Endothelial cell of umbilical vein (primary cell): ENCODE results near the gene MRPL42. TPM values are rescaled to one million over a fixed set of nuclear protein-coding genes. Genes with fewer than 3 reads are reported as not detected.

ENCODE experiments used
- BruUV-seq: library from RNA; stranded (reverse); fragments of 400-500 nt; replicated peaks from 2 replicates; lab custom pipeline; 2021; lab: Mats Ljungman, UMichigan
- CTCF ChIA-PET: fragments of 300-600, 350-600 bp; sonication (Branson Sonifier 250); formaldehyde crosslinking; loops from one replicate; lab custom pipeline; 2021; ENCODE audit warnings: antibody characterized with exemption, inconsistent platforms; lab: Charles Lee
- POLR2A ChIA-PET: fragments of 300-600, 350-600 bp; sonication (Branson Sonifier 250); formaldehyde crosslinking; loops from one replicate; lab custom pipeline; 2021; ENCODE audit warnings: antibody characterized with exemption, inconsistent platforms; lab: Charles Lee
- DNase-seq: peaks from one replicate; pipeline ENCODE4 v3.0.0-alpha.2; 2011; ENCODE audit warnings: low read depth, low spot score
- FAIRE-seq: peaks from 2 replicates; lab custom pipeline; 2011; peaks lifted over from hg19 to GRCh38; lab: Jason Lieb, UNC
- H2AFZ ChIP-seq: 2 replicates; pipeline ENCODE4 v1.6.0; 2012; ENCODE audit warnings: low read depth, low read length, control low read depth, inconsistent platforms
- H3K27ac ChIP-seq: 2 replicates; pipeline ENCODE4 v1.5.1; 2011; ENCODE audit warnings: low read depth, mild to moderate bottlenecking, control low read depth, low read length, moderate library complexity; ENCODE audit not compliant: insufficient read depth
- H3K27me3 ChIP-seq, 2 experiments: 2 replicates each; pipeline versions ENCODE4 v1.6.0 to v1.6.1; 2011; ENCODE audit warnings: low read length in 2 of 2, mixed read lengths in 1 of 2; ENCODE audit not compliant: control insufficient read depth in 2 of 2, insufficient read depth in 2 of 2
- H3K36me3 ChIP-seq, 2 experiments: 2 replicates in 1 of 2; 3 replicates in 1 of 2; pipeline ENCODE4 v1.5.1; 2011; ENCODE audit warnings: low read length in 2 of 2, mild to moderate bottlenecking in 1 of 2, moderate library complexity in 1 of 2; ENCODE audit not compliant: control insufficient read depth in 2 of 2, insufficient read depth in 2 of 2; ENCODE audit errors: extremely low read depth in 1 of 2
- H3K4me1 ChIP-seq: 3 replicates; pipeline ENCODE4 v1.5.1; 2011; ENCODE audit warnings: mild to moderate bottlenecking, low read length; ENCODE audit not compliant: control insufficient read depth, insufficient read depth; ENCODE audit errors: extremely low read depth
- H3K4me2 ChIP-seq: 2 replicates; pipeline ENCODE4 v1.6.1; 2011; ENCODE audit warnings: low read length, control low read depth, mixed read lengths; ENCODE audit not compliant: insufficient read depth
- H3K4me3 ChIP-seq, 3 experiments: fragments of 200-600 bp in 1 of 3; sonication (generic), shearing (Covaris generic) in 1 of 3; replicated peaks in 1 of 3; 2 replicates each; pipeline ENCODE4 v1.5.1; 2011 to 2016; ENCODE audit warnings: control low read depth in 3 of 3, low read length in 3 of 3, mild to moderate bottlenecking in 2 of 3, inconsistent platforms in 1 of 3, low read depth in 1 of 3, moderate library complexity in 1 of 3; ENCODE audit not compliant: insufficient read depth in 1 of 3
- H3K79me2 ChIP-seq: 2 replicates; pipeline ENCODE4 v1.6.0; 2012; ENCODE audit warnings: low read length, inconsistent platforms; ENCODE audit not compliant: control insufficient read depth, insufficient read depth
- H3K9ac ChIP-seq: replicated peaks from 2 replicates; pipeline ENCODE3; 2011; ENCODE audit warnings: low read length, control low read depth; ENCODE audit not compliant: insufficient read depth; ENCODE audit errors: extremely low read depth
- H3K9me1 ChIP-seq: replicated peaks from 3 replicates; pipeline ENCODE4 v1.6.0; 2011; ENCODE audit warnings: mild to moderate bottlenecking, low read length; ENCODE audit not compliant: control insufficient read depth, insufficient read depth; ENCODE audit errors: extremely low read depth
- H3K9me3 ChIP-seq: replicated peaks from 2 replicates; pipeline ENCODE4 v1.5.1; 2012; ENCODE audit warnings: low read length, inconsistent platforms; ENCODE audit not compliant: control insufficient read depth, insufficient read depth
- H4K20me1 ChIP-seq: replicated peaks from 2 replicates; pipeline ENCODE3; 2011; ENCODE audit warnings: mild to moderate bottlenecking, low read length; ENCODE audit not compliant: control insufficient read depth, insufficient read depth; ENCODE audit errors: extremely low read depth
- EZH2 ChIP-seq: IDR thresholded peaks from 2 replicates; pipeline ENCODE4 v1.6.1; 2012; ENCODE audit warnings: borderline replicate concordance, low read depth, mild to moderate bottlenecking, moderate library complexity, low read length, inconsistent platforms; ENCODE audit not compliant: severe bottlenecking
- FOS ChIP-seq: IDR thresholded peaks from 2 replicates; pipeline ENCODE4 v1.6.1; 2011; ENCODE audit warnings: mild to moderate bottlenecking, low read length, moderate library complexity, borderline replicate concordance; ENCODE audit not compliant: insufficient read depth
- GATA2 ChIP-seq: IDR thresholded peaks from 2 replicates; pipeline ENCODE4 v1.7.0; 2011; ENCODE audit warnings: low read depth, mild to moderate bottlenecking, moderate library complexity, mixed read lengths, low read length; ENCODE audit not compliant: insufficient read length, insufficient read depth
- JUN ChIP-seq: IDR thresholded peaks from 2 replicates; pipeline ENCODE4 v1.6.1; 2011; ENCODE audit warnings: borderline replicate concordance, low read depth; ENCODE audit not compliant: insufficient read length, insufficient read depth
- MYC ChIP-seq: IDR thresholded peaks from one replicate; pipeline ENCODE4 v1.6.1; 2011; ENCODE audit warnings: mild to moderate bottlenecking, low read depth, low read length
- POLR2A ChIP-seq: IDR thresholded peaks from 2 replicates; pipeline ENCODE4 v1.6.1; 2012; ENCODE audit warnings: low read depth, mild to moderate bottlenecking, control low read depth, low read length
- POLR2AphosphoS5 ChIP-seq: IDR thresholded peaks from 2 replicates; pipeline ENCODE4 v1.6.1; 2012; ENCODE audit warnings: low read depth, mild to moderate bottlenecking, control low read depth, low read length, moderate library complexity; ENCODE audit not compliant: insufficient read depth
- dilution Hi-C: fragments of 300-500 bp; cut with MboI; formaldehyde crosslinking; loops from one replicate; pipeline ENCODE4 v1.15.0; 2019; ENCODE audit warnings: low sequenced_read_pairs; ENCODE audit not compliant: extremely low pct_ligation_motif_present
- intact Hi-C: fragments of 100-400 bp; cut with micrococcal nuclease; formaldehyde crosslinking; loops from one replicate; pipeline ENCODE4 v1.10.0; 2022
- polyA plus RNA-seq, 4 experiments: library from polyadenylated mRNA; depleted of rRNA in 3 of 4; stranded (reverse) in 3 of 4; unstranded in 1 of 4; fragments of >200 nt; gene quantifications; 2 replicates each; pipeline versions ENCODE4 v1.2.1 to v1.2.3, GENCODE V29; 2011 to 2012; ENCODE audit warnings: missing spikeins in 1 of 4
- total RNA-seq: library from RNA; stranded (reverse); gene quantifications from 2 replicates; pipeline ENCODE4 v1.2.3, GENCODE V29; 2021
- TF ChIP-seq, protein P1 (sequence below), 2 donors: IDR thresholded peaks; 1 replicate in 1 of 2; 2 replicates in 1 of 2; pipeline ENCODE4 v1.5.1; 2011; ENCODE audit warnings: low read length in 2 of 2, mild to moderate bottlenecking in 2 of 2, moderate library complexity in 2 of 2, control low read depth in 1 of 2, inconsistent platforms in 1 of 2, low read depth in 1 of 2; ENCODE audit not compliant: insufficient read depth in 1 of 2; ENCODE audit errors: extremely low read depth in 1 of 2
- TF ChIP-seq, protein P2 (sequence below): IDR thresholded peaks from 2 replicates; pipeline ENCODE4 v1.6.1; 2011; ENCODE audit not compliant: insufficient read depth, insufficient read length

The MRPL42 gene
- total and polyA plus RNA-seq, 2 donors (not counting 3 experiments of a cell fraction or from before 2014, with no cell fraction given), result 38.5 to 61.2 TPM

DNA sequence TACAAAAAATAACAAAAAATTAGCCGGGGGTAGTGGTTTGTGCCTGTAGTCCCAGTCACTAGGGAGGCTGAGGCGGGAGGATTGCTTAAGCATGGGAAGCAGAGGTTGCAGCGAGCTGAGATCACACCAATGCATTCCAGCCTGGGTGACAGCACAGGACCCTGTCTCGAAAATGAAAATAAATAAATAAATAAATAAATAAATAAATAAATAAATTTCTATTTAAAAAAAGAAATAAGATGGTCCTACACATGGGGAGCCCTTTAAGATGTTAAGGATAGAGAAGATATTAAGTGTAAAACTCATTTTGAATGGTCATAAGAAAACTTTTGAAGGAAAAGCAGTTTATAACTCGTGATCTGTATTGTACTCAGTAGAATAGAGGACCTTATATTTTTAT is 8.2 kb upstream of the MRPL42 start:
- H3K9me3 ChIP-seq, result no peaks in the 10 kb centered on the region
- H3K27me3 ChIP-seq, result peaks cover 0 to under 1% of the 10 kb centered on the region in 2 experiments
- H3K4me2 ChIP-seq, result no peak overlapping the region
- CTCF ChIA-PET, result no interaction called here
- H2AFZ ChIP-seq, result no peak overlapping the region
- POLR2A ChIA-PET, result no interaction called here
- H3K9me1 ChIP-seq, result no peaks in the 10 kb centered on the region
- no peaks in the 10 kb centered on the region for H3K79me2 ChIP-seq
- FAIRE-seq, result no peak
- no peaks in the 10 kb centered on the region for H4K20me1 ChIP-seq
- BruUV-seq, result no TSS peak
- H3K4me1 ChIP-seq, result no peaks in the 10 kb centered on the region
- DNase-seq, result no peak
- no peaks in the 10 kb centered on the region for H3K36me3 ChIP-seq
- H3K9ac ChIP-seq, result no peak overlapping the region
- no peak for TF ChIP-seq GATA2
- no peak for TF ChIP-seq EZH2
- TF ChIP-seq, protein P1, sequence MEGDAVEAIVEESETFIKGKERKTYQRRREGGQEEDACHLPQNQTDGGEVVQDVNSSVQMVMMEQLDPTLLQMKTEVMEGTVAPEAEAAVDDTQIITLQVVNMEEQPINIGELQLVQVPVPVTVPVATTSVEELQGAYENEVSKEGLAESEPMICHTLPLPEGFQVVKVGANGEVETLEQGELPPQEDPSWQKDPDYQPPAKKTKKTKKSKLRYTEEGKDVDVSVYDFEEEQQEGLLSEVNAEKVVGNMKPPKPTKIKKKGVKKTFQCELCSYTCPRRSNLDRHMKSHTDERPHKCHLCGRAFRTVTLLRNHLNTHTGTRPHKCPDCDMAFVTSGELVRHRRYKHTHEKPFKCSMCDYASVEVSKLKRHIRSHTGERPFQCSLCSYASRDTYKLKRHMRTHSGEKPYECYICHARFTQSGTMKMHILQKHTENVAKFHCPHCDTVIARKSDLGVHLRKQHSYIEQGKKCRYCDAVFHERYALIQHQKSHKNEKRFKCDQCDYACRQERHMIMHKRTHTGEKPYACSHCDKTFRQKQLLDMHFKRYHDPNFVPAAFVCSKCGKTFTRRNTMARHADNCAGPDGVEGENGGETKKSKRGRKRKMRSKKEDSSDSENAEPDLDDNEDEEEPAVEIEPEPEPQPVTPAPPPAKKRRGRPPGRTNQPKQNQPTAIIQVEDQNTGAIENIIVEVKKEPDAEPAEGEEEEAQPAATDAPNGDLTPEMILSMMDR (IDR thresholded peaks at IDR 0.05; ENCODE audit: extremely low read depth in 1 of 2, insufficient read depth in 1 of 2, low read depth in 1 of 2, low read length in 2 of 2), result no peak
- TF ChIP-seq JUN, result no peak
- TF ChIP-seq MYC, result no peak
- no peak for TF ChIP-seq POLR2AphosphoS5
- no peak for TF ChIP-seq POLR2A
- no peak for TF ChIP-seq FOS
- TF ChIP-seq, protein P2, sequence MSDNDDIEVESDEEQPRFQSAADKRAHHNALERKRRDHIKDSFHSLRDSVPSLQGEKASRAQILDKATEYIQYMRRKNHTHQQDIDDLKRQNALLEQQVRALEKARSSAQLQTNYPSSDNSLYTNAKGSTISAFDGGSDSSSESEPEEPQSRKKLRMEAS, result no peak
- no peak overlapping the region for H3K4me3 ChIP-seq
- H3K27ac ChIP-seq, result no peak overlapping the region
- intact Hi-C loops (no loop called here), dilution Hi-C loops (no loop called here)
